Lower lobe of right lung (tissue), 2 donors: ENCODE results near the gene CRABP2. TPM values are rescaled to one million over a fixed set of nuclear protein-coding genes. Genes with fewer than 3 reads are reported as not detected.

ENCODE experiments used
- ATAC-seq, 2 donors: fragments of 200-7000 bp; cut with Tn5 transposase; one replicate each; pipeline ENCODE4 v1.9.1; 2020 to 2022; ENCODE audit warnings: mild to moderate bottlenecking in 2 of 2, moderate library complexity in 2 of 2
- DNase-seq: peaks from one replicate; pipeline ENCODE4 v3.0.0-alpha.2; 2020
- H3K27ac ChIP-seq: fragments of 200-600 bp; one replicate; pipeline ENCODE4 v1.8.0; 2022
- H3K27me3 ChIP-seq: fragments of 200-600 bp; one replicate; pipeline ENCODE4 v1.8.0; 2022; ENCODE audit warnings: low read depth
- H3K36me3 ChIP-seq: fragments of 200-600 bp; one replicate; pipeline ENCODE4 v1.8.0; 2022; ENCODE audit warnings: mild to moderate bottlenecking
- H3K4me1 ChIP-seq: fragments of 200-600 bp; one replicate; pipeline ENCODE4 v1.8.0; 2022
- H3K4me3 ChIP-seq: fragments of 200-600 bp; one replicate; pipeline ENCODE4 v1.8.0; 2022; ENCODE audit warnings: mild to moderate bottlenecking
- H3K9me3 ChIP-seq: fragments of 200-600 bp; one replicate; pipeline ENCODE4 v1.8.0; 2022
- intact Hi-C: fragments of 100-400 bp; cut with DNase I; formaldehyde crosslinking; loops from one replicate; pipeline ENCODE4 v1.11.0; 2022
- total RNA-seq: library from RNA; stranded (reverse); fragmentation: NEBNext Ultra II Directional; extraction: Animal tissue kit (Norgen Biotek cat#: 25700); gene quantifications from one replicate; pipeline ENCODE4 v1.2.1, GENCODE V29; 2021
- TF ChIP-seq, protein P1 (sequence below): fragments of 200-600 bp; IDR thresholded peaks from one replicate; pipeline ENCODE4 v1.8.0; 2022; ENCODE audit warnings: antibody characterized with exemption, mild to moderate bottlenecking
- donor health status: DM: no; HTN: yes; CAD: no; lungs with severe emphysema.

Gene CRABP2
- total RNA-seq, 1 donor from 2014 or later, result 2.1 TPM

DNA sequence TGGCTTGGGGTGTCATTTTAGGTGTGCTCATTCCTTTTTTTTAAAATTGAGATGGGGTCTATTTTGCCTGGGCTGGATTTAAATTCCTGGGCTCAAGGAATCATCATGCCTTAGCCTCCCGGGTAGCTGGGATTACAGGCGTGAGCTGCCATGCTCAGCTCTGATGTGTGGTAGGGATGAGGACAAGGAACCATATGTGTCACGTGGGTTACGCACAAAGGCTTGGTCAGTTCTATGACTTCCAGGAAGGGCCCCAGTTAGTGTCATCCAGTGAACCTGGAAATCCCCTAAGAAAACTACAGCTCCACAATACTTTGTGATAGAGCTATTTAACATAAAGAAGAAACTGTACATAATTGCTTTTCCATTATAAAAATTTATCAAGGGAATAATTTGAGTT is 16.2 kb upstream of the CRABP2 start:
- intact Hi-C loops, result no loop called here
- DNase-seq (no peak), ATAC-seq (no peak)

GRCh38 chr1:156721131-156721530 is 15.7 kb upstream of the CRABP2 start:
- no peak overlapping the region for H3K27ac ChIP-seq
- no peak for ATAC-seq
- no peak for DNase-seq
- no peak overlapping the region for H3K4me3 ChIP-seq
- H3K36me3 ChIP-seq, result peaks cover 62% of the 10 kb centered on the region
- TF ChIP-seq, protein P1, sequence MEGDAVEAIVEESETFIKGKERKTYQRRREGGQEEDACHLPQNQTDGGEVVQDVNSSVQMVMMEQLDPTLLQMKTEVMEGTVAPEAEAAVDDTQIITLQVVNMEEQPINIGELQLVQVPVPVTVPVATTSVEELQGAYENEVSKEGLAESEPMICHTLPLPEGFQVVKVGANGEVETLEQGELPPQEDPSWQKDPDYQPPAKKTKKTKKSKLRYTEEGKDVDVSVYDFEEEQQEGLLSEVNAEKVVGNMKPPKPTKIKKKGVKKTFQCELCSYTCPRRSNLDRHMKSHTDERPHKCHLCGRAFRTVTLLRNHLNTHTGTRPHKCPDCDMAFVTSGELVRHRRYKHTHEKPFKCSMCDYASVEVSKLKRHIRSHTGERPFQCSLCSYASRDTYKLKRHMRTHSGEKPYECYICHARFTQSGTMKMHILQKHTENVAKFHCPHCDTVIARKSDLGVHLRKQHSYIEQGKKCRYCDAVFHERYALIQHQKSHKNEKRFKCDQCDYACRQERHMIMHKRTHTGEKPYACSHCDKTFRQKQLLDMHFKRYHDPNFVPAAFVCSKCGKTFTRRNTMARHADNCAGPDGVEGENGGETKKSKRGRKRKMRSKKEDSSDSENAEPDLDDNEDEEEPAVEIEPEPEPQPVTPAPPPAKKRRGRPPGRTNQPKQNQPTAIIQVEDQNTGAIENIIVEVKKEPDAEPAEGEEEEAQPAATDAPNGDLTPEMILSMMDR, result no peak
- no peaks in the 10 kb centered on the region for H3K9me3 ChIP-seq
- H3K4me1 ChIP-seq, result peaks cover 20% of the 10 kb centered on the region
- intact Hi-C loops, result no loop called here
- H3K27me3 ChIP-seq, result no peaks in the 10 kb centered on the region

More for the DNA sequence above, 16.2 kb upstream of the CRABP2 start:
- no peaks in the 10 kb centered on the region for H3K27me3 ChIP-seq
- H3K27ac ChIP-seq, result no peak overlapping the region
- no peaks in the 10 kb centered on the region for H3K9me3 ChIP-seq
- no peak overlapping the region for H3K4me3 ChIP-seq
- peaks cover 62% of the 10 kb centered on the region for H3K36me3 ChIP-seq
- peaks cover 24% of the 10 kb centered on the region for H3K4me1 ChIP-seq
- TF ChIP-seq, protein P1, result no peak

DNA sequence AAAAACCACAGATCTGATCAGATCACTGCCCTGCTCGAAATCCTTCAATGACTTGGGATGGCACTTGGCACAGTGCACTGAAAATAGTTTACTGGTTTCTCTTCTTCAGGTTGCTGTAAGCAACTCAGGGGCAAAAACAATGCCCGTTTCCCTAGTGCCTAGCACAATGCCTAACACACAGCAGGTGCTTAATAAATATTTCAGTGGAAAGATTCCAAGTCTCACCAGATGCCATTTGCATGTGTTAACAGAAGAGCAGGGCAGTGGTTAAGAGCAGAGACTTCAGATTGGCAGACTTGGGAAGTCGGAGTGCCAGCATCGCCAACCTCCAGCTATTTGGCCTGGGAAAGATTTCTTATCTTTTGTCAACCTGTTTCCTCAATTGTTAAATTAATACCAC is 12.0 kb upstream of the CRABP2 start:
- no peak overlapping the region for H3K27ac ChIP-seq
- DNase-seq, result no peak
- H3K27me3 ChIP-seq, result no peaks in the 10 kb centered on the region
- H3K4me3 ChIP-seq, result no peak overlapping the region
- intact Hi-C loops, result no loop called here
- TF ChIP-seq, protein P1, result no peak
- H3K4me1 ChIP-seq, result no peaks in the 10 kb centered on the region
- H3K36me3 ChIP-seq, result peaks cover 31% of the 10 kb centered on the region
- no peaks in the 10 kb centered on the region for H3K9me3 ChIP-seq
- ATAC-seq, result no peak

GRCh38 chr1:156714830-156715229 is 9.4 kb upstream of the CRABP2 start:
- no peaks in the 10 kb centered on the region for H3K27me3 ChIP-seq
- DNase-seq (no peak), ATAC-seq (no peak)
- no peak overlapping the region for H3K4me3 ChIP-seq
- H3K36me3 ChIP-seq, result peaks cover 10% of the 10 kb centered on the region
- intact Hi-C loops, result no loop called here
- no peak overlapping the region for H3K27ac ChIP-seq
- TF ChIP-seq, protein P1, result no peak
- H3K4me1 ChIP-seq, result no peaks in the 10 kb centered on the region
- H3K9me3 ChIP-seq, result no peaks in the 10 kb centered on the region

DNA sequence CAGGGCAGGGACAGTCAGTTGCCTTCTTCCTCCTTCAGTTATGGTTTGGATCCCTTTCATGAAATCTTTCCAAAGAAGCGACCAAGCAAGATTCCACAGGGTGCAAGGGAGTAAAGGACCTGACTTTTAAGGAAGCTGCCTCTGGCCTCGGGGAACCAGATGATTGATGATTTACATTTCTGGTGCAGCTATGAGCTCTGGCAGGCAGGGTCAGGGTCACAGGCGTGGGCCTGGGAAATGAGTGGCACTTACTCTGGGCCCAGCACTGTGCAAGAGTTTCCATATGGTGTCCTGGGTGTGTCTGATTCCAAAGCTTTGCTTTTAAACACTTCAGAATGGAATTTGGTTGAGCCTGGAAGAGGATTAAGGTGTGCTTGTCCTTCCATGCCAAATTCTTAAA is 7.2 kb upstream of the CRABP2 start:
- no peaks in the 10 kb centered on the region for H3K36me3 ChIP-seq
- ATAC-seq, result no peak
- TF ChIP-seq, protein P1, result no peak
- H3K27me3 ChIP-seq, result no peaks in the 10 kb centered on the region
- no peak overlapping the region for H3K4me3 ChIP-seq
- H3K9me3 ChIP-seq, result no peaks in the 10 kb centered on the region
- peaks cover 5% of the 10 kb centered on the region for H3K4me1 ChIP-seq
- no peak for DNase-seq
- intact Hi-C loops, result no loop called here
- H3K27ac ChIP-seq, result no peak overlapping the region
